Choroid plexus epithelial cell (primary cell): ENCODE results near the gene SLC15A5.

Experiments used
- DNase-seq: peaks from one replicate; pipeline ENCODE4 v3.0.0-alpha.2; 2010; ENCODE audit warnings: low read depth
- H3K4me3 ChIP-seq: 2 replicates; pipeline ENCODE4 v1.5.1; 2011; ENCODE audit warnings: low read depth, mild to moderate bottlenecking, control low read depth, low read length, moderate library complexity
- CTCF ChIP-seq: conservative IDR thresholded peaks from 2 replicates; pipeline ENCODE4 v1.5.1; 2011; ENCODE audit warnings: low read depth, mild to moderate bottlenecking, control low read depth, inconsistent platforms, low read length, moderate library complexity

The SLC15A5 gene

GRCh38 chr12:16189849-16190248 is 87.6 kb downstream of the SLC15A5 start:
- no peak overlapping the region for H3K4me3 ChIP-seq
- peak; percentile 74 for DNase-seq
- TF ChIP-seq CTCF, result peak; percentile 67

GRCh38 chr12:16187660-16188059 is 89.8 kb downstream of the SLC15A5 start:
- H3K4me3 ChIP-seq, result no peak overlapping the region
- no peak for TF ChIP-seq CTCF
- no peak for DNase-seq

- TF ChIP-seq CTCF, result no peak
- DNase-seq, result no peak
- no peak overlapping the region for H3K4me3 ChIP-seq
Measured at GRCh38 chr12:16184681-16185080, 92.8 kb downstream of the SLC15A5 start.

- DNase-seq, result no peak
- no peak overlapping the region for H3K4me3 ChIP-seq
- TF ChIP-seq CTCF, result no peak
Measured at GRCh38 chr12:16183541-16183940, 93.9 kb downstream of the SLC15A5 start.

- no peak overlapping the region for H3K4me3 ChIP-seq
- TF ChIP-seq CTCF, result no peak
- DNase-seq, result no peak
Measured at GRCh38 chr12:16175840-16176239, 101.6 kb downstream of the SLC15A5 start.

GRCh38 chr12:16174282-16174681 is 103.2 kb downstream of the SLC15A5 start:
- TF ChIP-seq CTCF, result no peak
- DNase-seq, result no peak
- no peak overlapping the region for H3K4me3 ChIP-seq

GRCh38 chr12:16171348-16171747 is 106.1 kb downstream of the SLC15A5 start:
- no peak overlapping the region for H3K4me3 ChIP-seq
- TF ChIP-seq CTCF, result no peak
- no peak for DNase-seq
